GM18520 (cell line): ENCODE results near the gene LAG3.

ENCODE experiments used
- ATAC-seq: cut with Tn5 transposase; IDR thresholded peaks from one replicate; pipeline ENCODE4 v1.9.1; 2021; ENCODE audit not compliant: unreplicated experiment

The LAG3 gene

DNA sequence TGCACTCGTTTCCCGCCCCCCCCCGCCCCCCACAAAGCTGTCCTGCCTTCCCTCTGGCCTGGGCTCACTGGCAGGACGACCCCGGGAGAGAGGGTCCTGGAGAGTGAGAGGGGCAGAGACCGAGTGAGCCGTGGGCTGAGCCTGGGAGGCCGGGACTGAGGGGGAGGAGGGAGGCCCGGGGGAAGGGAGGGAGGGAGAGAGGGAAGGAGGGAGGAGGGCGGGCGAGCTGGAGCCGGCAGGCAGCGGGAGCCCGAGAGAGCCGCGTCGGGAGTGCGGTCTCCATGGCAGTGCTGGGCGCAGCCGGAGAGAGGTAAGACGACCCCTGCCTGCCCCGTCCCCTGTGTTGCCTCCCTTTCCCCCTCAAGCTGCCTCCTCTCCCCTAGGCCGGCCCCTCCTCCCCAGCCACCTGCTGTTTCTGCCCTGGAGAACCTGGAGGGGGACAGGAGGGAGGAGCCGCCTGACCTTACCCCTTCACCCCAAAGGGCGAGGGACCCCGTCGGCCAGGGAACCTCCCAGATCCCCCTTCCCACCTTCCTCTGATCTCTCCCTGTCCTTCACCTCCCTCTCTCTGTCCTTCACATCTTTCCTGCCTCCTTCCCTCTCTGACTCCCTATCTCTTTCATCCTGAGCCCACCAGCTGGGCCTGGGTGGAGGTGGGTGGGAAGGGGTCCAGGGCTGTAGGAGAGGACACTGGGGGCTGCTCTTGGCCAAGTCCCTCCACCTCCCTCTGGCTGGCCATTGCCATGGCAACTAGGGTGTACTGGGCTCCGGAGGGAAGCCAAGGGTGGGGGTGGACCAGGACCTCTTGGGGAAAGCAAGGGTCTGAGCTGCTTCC lies 49.5 kb downstream of the LAG3 start, which contains the start of gene GPR162:
Gene GPR162, plus strand, starts transcription at position 231 of the 835 bp plus-strand sequence. CDS start 2,078 bp downstream, outside the sequence.
- ATAC-seq = no peak

DNA sequence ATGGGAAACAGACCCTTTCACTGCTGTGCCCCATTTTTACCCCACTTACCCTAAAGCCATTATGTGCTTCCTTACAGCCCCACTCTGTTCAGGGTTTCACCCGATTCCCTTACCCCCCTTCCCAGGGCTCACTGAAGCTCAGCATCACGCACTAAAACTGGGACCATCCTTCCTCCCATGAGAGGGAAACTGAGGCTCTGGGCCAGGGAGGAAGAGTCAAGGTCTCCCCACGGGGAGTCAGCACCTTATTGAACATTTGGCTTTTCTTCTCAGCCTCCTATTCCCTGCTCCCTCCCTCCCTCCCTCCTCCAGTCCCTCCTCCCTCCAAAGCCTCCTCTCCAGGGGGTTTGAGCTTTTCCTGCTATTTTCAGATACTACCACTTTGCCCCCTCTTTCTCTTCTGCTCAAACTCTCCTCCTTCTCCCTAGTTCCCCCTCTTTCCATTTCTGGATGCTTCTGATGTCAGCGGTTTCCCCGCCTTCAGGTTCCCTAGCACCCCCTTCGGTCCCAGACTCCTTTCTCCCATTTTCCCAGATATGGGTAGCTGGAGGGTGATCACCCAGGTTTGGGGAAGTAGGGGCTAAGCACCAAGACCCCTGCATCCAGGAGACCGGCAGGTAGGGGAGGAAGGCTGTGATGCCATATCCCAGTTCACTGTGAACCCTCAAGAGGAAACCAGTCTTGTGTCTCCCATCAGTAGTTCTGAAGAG lies 50.3 kb downstream of the LAG3 start:
- ATAC-seq = no peak

DNA sequence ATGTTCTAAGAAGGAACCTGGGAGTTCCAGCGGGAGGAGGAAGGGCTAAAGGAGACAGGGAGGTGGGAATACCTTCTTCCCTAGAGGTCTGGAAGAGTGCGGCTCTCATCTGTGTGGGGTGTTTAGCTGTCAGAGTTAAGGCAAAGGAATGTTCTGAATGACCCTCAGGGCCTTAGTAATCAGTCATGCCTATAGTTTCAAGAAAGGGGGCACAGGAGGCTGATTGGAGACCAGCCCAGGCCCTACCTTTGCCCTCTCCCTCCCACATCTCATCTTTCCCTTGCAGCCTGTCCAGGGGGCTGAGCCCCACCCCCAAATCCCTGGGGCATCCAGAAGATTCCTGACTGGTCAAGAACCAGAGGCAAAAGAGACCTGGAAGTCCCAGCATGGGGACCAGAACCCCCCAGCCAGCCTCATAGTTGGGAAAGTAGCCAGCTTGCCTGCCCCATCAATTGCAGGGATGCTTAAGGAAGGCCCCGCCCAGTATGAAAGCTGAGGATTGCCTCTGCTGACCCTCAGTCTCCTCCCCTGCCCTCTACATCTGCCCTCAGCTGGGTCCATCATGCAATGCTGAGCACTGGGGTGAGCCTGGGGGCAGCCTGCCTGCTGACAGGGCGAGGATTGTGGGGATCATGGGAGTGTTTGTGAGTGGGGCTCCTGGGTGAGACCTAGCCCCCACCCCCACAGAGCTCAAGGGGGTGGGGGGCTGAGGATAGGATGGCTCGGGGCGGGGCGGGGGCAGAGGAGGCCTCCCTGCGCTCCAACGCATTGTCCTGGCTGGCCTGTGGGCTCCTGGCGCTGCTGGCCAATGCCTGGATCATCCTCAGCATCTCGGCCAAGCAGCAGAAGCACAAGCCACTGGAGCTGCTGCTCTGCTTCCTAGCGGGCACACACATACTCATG lies 51.1 kb downstream of the LAG3 start:
- no peak for ATAC-seq

DNA sequence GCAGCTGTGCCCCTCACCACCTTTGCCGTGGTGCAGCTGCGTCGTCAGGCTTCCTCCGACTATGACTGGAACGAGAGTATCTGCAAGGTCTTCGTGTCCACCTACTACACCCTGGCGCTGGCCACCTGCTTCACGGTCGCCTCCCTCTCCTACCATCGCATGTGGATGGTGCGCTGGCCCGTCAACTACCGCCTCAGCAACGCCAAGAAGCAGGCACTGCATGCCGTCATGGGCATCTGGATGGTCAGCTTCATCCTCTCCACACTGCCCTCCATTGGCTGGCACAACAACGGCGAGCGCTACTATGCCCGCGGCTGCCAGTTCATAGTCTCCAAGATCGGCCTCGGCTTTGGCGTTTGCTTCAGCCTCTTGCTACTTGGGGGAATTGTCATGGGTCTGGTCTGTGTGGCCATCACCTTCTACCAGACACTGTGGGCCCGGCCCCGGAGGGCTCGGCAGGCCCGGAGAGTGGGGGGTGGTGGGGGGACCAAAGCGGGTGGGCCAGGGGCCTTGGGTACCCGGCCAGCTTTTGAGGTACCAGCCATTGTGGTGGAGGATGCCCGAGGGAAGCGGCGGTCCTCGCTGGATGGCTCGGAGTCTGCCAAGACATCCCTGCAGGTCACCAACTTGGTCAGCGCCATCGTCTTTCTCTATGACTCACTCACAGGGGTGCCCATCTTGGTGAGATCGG lies 51.9 kb downstream of the LAG3 start:
- no peak for ATAC-seq

DNA sequence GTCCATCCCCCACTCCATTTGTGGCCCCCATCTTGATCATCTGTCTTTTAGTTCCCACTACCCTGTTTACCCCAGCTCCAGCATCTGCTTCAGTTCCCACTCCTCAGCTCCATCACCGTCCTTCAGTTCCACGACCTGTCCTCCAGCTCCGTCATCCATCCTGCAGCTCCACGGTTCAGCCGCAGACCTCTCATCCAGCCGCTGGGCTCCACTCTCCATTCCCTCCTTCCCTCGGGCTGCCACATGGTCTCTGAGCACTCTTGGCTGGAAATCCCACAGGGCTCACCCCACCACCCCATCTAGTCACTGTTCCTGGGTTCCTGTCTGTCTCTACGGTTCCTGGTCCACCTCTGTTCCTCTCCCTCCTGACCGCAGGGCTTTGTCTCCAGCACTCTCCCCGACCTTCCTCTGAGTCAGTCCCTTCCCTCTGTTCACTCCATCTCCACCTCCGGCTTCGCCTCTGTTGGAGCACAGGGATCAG lies 52.6 kb downstream of the LAG3 start:
- no peak for ATAC-seq

DNA sequence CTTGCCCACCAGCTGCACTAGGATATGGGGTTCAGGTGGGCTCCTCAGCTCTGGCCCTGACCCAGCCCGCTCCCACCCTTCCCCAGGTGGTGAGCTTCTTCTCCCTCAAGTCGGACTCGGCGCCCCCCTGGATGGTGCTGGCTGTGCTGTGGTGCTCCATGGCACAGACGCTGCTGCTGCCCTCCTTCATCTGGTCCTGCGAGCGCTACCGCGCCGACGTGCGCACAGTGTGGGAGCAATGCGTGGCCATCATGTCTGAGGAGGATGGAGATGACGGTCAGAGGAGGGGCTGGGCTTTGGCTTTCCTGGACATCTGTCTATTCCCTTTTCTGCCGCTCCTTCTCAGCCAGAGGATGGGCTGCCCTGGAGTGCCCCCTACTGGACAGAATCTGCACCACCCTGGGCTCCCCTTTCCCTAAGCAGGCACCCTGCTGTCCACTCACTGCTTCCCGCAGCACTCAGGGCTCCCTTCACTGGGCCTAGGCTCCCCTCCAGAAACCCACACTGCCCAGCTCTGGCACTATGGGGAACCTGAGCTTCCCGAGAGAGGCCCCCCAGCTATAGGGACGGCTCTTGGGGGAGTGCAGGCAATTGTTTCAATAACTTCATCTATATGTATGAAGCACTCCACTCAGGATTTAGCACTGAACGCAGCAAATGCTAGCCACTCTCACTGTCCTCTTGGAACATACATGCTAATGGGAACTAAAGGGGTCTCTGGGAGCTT lies 53.2 kb downstream of the LAG3 start:
- no peak for ATAC-seq

DNA sequence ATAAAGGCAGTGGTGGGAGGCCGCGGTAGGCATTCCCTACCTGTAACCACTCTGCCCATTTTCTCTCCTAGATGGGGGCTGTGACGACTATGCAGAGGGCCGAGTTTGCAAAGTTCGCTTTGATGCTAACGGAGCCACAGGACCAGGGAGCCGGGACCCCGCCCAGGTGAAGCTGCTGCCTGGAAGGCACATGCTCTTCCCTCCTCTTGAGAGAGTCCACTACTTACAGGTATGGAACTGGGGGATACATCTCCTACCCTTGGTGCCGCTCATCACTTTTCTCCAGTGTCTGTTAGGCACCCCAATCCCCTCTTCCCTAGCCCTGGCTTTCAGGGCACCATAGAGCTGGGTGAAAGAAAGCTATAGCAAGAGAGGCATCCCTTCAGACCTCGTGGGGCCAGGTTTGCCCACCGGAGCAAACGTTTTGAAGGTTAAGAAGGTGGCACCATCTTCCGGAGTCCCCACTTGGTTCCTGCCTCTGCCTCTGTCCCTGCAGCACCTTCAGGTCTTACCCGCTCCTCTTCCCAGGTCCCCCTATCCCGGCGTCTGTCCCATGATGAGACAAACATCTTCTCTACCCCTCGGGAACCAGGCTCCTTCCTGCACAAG lies 53.9 kb downstream of the LAG3 start:
- no peak for ATAC-seq

DNA sequence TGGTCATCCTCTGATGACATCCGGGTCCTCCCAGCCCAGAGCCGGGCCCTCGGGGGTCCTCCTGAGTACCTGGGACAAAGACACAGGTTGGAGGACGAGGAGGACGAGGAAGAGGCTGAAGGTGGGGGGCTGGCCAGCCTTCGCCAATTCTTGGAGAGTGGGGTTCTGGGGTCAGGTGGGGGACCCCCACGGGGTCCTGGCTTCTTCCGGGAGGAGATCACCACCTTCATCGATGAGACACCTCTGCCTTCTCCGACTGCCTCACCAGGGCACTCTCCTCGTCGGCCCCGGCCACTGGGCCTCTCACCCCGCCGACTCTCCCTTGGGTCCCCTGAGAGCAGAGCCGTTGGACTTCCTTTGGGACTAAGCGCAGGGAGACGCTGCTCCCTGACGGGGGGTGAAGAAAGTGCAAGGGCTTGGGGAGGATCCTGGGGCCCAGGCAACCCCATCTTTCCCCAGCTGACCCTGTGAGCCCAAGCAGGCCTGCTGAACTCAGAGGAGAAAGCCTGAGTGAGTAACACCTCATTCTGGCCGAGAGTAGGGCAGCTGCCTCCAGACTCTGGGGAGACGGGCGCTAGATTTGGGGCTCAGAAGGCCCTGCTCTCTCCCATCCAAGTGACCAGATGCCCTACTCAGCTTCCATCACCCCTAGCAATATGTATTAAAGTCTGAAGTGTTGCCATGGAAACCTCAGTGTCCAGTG lies 54.6 kb downstream of the LAG3 start:
- ATAC-seq = no peak

DNA sequence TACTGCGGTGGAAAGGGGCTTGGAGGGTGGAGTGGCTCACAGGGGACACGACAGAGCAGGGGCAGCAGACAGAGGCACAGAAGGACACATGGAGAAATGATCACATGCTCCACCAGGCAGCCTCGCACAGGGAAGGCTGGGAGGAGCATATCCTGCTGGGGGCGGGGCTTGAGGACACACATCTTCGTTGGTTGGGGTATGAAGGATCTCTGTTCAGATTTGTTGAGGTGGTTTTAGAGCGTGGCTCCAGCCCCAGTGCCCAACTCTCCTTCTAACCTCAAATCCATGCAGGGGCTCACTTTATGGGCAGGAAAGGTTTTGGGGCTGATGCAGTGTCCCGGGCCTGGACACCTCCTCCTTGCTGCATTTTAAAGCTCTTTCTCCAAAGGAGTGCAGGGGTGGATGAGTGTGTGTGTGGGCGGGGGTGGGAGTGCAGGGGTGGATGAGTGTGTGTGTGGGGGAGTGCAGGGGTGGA lies 55.2 kb downstream of the LAG3 start:
- ATAC-seq = no peak
